Esophagus muscularis mucosa (tissue), 3 donors: ENCODE measurements around the gene WNT7B.

ENCODE experiments used
- CTCF ChIP-seq, 3 experiments: fragments of 200-600 bp in 2 of 3; fragments of 450-650 bp in 1 of 3; sonication (generic) in 2 of 3; IDR thresholded peaks; one replicate each; pipeline ENCODE4 v1.5.1; 2017 to 2019; ENCODE audit warnings: antibody characterized with exemption in 3 of 3, mild to moderate bottlenecking in 2 of 3, moderate library complexity in 1 of 3
- POLR2A ChIP-seq: fragments of 450-650 bp; IDR thresholded peaks from one replicate; pipeline ENCODE4 v1.6.1; 2017; ENCODE audit warnings: antibody characterized with exemption, moderate library complexity, mild to moderate bottlenecking, low read depth

DNA sequence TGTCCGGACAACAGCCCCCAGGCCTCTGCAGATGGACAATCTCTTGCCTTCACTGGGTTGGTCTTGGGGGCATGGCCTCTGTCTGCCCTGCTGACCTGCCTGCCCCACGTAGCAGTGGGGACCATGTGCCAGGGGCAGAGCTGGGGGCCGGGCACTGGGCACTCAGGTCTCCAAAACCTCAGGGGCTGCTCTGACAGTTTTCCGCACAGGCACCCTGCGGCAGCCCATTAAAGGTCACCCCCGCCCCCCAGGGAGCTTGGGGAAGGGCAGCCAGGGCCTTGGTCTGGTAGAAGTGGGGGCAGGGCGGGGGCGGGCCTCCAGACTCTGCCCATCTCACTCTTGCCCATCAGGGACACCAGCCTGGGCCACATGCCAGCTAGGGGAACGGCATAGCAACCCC, 49.9 kb downstream of the WNT7B start:
- TF ChIP-seq CTCF (IDR thresholded peaks at IDR 0.05) (no peak), POLR2A (no peak)
